ENCODE results near the gene NCOA7. TPM values are rescaled to one million over a fixed set of nuclear protein-coding genes. Genes with fewer than 3 reads are reported as not detected.

Gene NCOA7
- total and polyA plus RNA-seq, 5 donors from 2014 or later, result 12.6 to 41.9 (median 14.3) TPM

DNA sequence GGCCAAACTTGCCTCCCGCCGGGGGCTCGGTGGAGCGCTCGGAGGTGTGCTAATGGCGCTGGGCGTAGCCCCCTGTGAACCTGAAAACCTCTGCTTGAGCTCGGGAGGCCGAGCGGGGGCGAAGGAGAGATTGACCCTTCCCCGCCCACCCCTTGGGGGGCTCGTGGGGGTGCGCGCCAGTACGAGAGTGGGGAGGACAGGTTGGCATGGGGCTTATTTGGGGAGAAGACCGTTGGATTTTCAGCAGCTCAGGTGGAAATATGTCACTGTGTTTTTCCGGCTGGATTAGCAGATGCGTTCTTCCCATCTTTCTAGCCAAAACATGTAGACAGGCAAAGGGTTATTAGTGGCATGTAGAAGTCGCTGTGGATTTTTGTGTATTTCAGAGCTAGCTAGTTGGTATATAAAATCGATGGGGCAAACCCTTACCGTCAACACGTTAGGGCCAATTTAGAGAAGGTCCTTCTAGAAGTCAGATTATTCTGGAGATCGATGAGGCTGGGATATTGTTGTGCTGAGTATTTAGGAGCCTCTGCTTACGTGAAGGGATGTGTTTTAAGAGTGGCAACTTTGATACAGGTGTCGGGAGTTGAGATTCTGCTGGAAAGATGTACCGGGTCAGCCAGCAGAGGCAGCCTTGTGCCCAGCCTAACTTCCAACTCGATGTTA, 525 bp downstream of the NCOA7 start:
- ATAC-seq (ENCODE audit: low read depth in 2 of 2), result peak; percentile 41 to 42
- DNase-seq, result peak; percentile 20 to 79 (median 62)
- Mint-ChIP-seq H3K4me1 (peaks cover 29 to 58% (median 43%) of the 10 kb centered on the region in 4 donors), H3K27me3 (no peaks in the 10 kb centered on the region), H3K36me3 (peaks cover 8% of the 10 kb centered on the region), H3K9me3 (no peaks in the 10 kb centered on the region), H3K27ac (peak overlapping the region; percentile 82 to 91 (median 91)), H3K4me3 (peak overlapping the region; percentile 94 to 98 (median 96))
- Histone ChIP-seq H3K4me3 (ENCODE audit: low read depth, low read length) (peak overlapping the region; percentile 96), H3K27me3 (ENCODE audit: control insufficient read depth, insufficient read depth, low read length) (no peaks in the 10 kb centered on the region), H3K27ac (ENCODE audit: insufficient read depth, low read length, poor library complexity, severe bottlenecking) (peak overlapping the region; percentile 90), H3K9me3 (ENCODE audit: control insufficient read depth in 2 of 2, low read length in 2 of 2) (no peaks in the 10 kb centered on the region), H3K4me1 (ENCODE audit: control insufficient read depth, insufficient read depth, low read length, poor library complexity, severe bottlenecking) (peaks cover 53% of the 10 kb centered on the region), H3K36me3 (ENCODE audit: control insufficient read depth, insufficient read depth, low read length) (no peaks in the 10 kb centered on the region)

DNA sequence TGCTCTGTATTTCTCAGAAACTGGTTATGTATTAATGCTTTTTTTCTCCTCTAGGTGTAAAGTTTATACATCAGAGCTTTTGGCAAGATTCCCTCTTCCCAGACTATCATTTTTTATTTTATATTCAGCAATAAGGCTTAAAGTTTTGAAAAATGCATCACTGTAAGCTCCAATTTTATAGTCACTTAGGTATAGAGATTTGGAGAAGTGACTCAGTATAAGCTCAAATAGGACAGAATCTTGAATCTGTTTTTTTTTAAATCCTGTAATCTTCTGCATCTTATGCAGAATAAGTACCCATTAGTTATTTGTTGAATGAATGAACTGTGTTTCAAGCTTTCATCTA, 1.0 kb downstream of the NCOA7 start:
- no peaks in the 10 kb centered on the region for H3K27me3 Mint-ChIP-seq
- peak overlapping the region; percentile 94 to 98 (median 96) for H3K4me3 Mint-ChIP-seq
- DNase-seq, result no peak
- H3K9me3 ChIP-seq (ENCODE audit: control insufficient read depth in 2 of 2, low read length in 2 of 2), result no peaks in the 10 kb centered on the region
- peaks cover 29 to 58% (median 43%) of the 10 kb centered on the region in 4 donors for H3K4me1 Mint-ChIP-seq
- H3K27ac ChIP-seq (ENCODE audit: insufficient read depth, low read length, poor library complexity, severe bottlenecking), result peak overlapping the region; percentile 90
- H3K36me3 Mint-ChIP-seq, result peaks cover 8% of the 10 kb centered on the region
- H3K36me3 ChIP-seq (ENCODE audit: control insufficient read depth, insufficient read depth, low read length), result no peaks in the 10 kb centered on the region
- H3K4me1 ChIP-seq (ENCODE audit: control insufficient read depth, insufficient read depth, low read length, poor library complexity, severe bottlenecking), result peaks cover 53% of the 10 kb centered on the region
- H3K4me3 ChIP-seq (ENCODE audit: low read depth, low read length), result peak overlapping the region; percentile 96
- no peak for ATAC-seq (ENCODE audit: low read depth in 2 of 2)
- H3K27ac Mint-ChIP-seq, result peak overlapping the region; percentile 82 to 91 (median 91)
- H3K27me3 ChIP-seq (ENCODE audit: control insufficient read depth, insufficient read depth, low read length), result no peaks in the 10 kb centered on the region
- no peaks in the 10 kb centered on the region for H3K9me3 Mint-ChIP-seq

DNA sequence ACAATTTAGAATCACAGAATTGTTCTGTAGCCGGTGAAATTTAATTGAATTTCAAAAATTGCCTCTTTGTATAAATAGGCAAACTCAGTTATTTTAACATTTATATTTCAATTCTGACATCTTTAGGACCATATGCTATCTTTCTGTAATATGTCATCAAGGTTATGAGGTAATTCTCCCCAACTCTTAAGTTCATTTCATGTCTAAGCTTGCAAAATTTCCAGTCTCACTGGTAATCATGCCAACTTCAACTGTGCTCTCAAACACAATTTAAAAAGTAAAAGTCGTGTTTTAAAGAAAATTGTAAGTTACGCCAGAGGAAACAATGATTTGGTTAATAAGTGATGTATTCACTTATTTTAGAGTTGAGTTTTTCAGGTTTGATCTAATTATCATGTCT, 1.4 kb downstream of the NCOA7 start:
- Histone ChIP-seq H3K9me3 (ENCODE audit: control insufficient read depth in 2 of 2, low read length in 2 of 2) (no peaks in the 10 kb centered on the region), H3K4me3 (ENCODE audit: low read depth, low read length) (peak overlapping the region; percentile 96), H3K36me3 (ENCODE audit: control insufficient read depth, insufficient read depth, low read length) (no peaks in the 10 kb centered on the region), H3K27ac (ENCODE audit: insufficient read depth, low read length, poor library complexity, severe bottlenecking) (no peak overlapping the region), H3K27me3 (ENCODE audit: control insufficient read depth, insufficient read depth, low read length) (no peaks in the 10 kb centered on the region), H3K4me1 (ENCODE audit: control insufficient read depth, insufficient read depth, low read length, poor library complexity, severe bottlenecking) (peaks cover 53% of the 10 kb centered on the region)
- no peaks in the 10 kb centered on the region for H3K9me3 Mint-ChIP-seq
- H3K36me3 Mint-ChIP-seq, result peaks cover 6% of the 10 kb centered on the region
- peaks cover 29 to 58% (median 43%) of the 10 kb centered on the region in 4 donors for H3K4me1 Mint-ChIP-seq
- DNase-seq (no peak), ATAC-seq (ENCODE audit: low read depth in 2 of 2) (no peak)
- no peaks in the 10 kb centered on the region for H3K27me3 Mint-ChIP-seq
- peak overlapping the region; percentile 81 to 98 (median 96) for H3K4me3 Mint-ChIP-seq
- H3K27ac Mint-ChIP-seq, result peak overlapping the region in 1 of 3 donors; percentile 91

DNA sequence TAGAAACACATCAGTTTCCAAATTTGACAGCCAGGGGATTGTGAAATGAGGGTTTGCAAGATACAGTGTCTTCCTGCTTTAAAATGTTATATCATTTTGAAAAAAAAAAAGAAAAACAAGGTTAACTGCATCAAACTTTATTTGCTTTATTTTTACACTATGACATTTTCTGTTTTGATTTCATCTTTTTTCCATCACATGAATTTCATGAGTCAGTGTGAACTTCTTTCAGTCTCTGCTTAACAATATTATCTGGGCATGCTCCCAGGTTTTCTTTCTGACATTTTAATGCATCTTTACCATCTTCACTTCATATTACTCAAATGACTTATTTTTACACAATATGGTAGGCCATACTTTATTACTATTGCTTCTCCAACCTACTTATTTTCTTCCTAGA, 1.9 kb downstream of the NCOA7 start:
- Mint-ChIP-seq H3K4me1 (peaks cover 29 to 61% (median 44%) of the 10 kb centered on the region in 4 donors), H3K4me3 (peak overlapping the region in 2 of 4 donors; percentile 49 to 81)
- no peak overlapping the region for H3K4me3 ChIP-seq (ENCODE audit: low read depth, low read length)

DNA sequence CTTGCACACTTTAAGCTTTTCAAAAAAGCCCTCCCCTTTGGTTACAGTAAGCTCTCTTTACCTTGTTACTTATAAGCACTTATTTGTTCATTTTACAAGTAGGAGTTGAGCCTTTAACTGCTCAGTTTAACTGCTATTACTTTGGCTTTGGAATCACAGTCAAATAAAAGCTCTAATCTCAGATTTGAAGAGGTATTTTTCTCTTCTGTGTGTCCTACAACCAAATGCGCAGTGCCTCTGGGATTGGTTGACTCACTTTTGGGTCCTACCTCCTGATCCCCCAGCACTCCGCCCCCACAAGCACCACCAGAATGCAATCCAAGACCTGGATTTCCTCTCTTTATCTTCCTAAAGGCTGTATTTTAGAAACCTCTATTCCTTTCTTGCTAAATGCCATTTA, 2.5 kb downstream of the NCOA7 start:
- H3K4me3 ChIP-seq (ENCODE audit: low read depth, low read length), result no peak overlapping the region
- H3K4me3 Mint-ChIP-seq, result peak overlapping the region in 3 of 4 donors; percentile 44 to 81 (median 71)
- H3K27ac Mint-ChIP-seq, result peak overlapping the region in 1 of 3 donors; percentile 87
- ATAC-seq (ENCODE audit: low read depth in 2 of 2) (no peak), DNase-seq (no peak)
- peaks cover 3% of the 10 kb centered on the region for H3K36me3 Mint-ChIP-seq
- peaks cover 29 to 57% (median 41%) of the 10 kb centered on the region in 4 donors for H3K4me1 Mint-ChIP-seq
- no peaks in the 10 kb centered on the region for H3K9me3 ChIP-seq (ENCODE audit: control insufficient read depth in 2 of 2, low read length in 2 of 2)
- H3K4me1 ChIP-seq (ENCODE audit: control insufficient read depth, insufficient read depth, low read length, poor library complexity, severe bottlenecking), result peaks cover 53% of the 10 kb centered on the region
- no peaks in the 10 kb centered on the region for H3K27me3 ChIP-seq (ENCODE audit: control insufficient read depth, insufficient read depth, low read length)
- H3K27me3 Mint-ChIP-seq, result no peaks in the 10 kb centered on the region
- H3K27ac ChIP-seq (ENCODE audit: insufficient read depth, low read length, poor library complexity, severe bottlenecking), result no peak overlapping the region
- H3K9me3 Mint-ChIP-seq, result no peaks in the 10 kb centered on the region
- H3K36me3 ChIP-seq (ENCODE audit: control insufficient read depth, insufficient read depth, low read length), result no peaks in the 10 kb centered on the region

More for the DNA sequence above, 1.9 kb downstream of the NCOA7 start:
- no peaks in the 10 kb centered on the region for H3K36me3 ChIP-seq (ENCODE audit: control insufficient read depth, insufficient read depth, low read length)
- no peak for ATAC-seq (ENCODE audit: low read depth in 2 of 2)
- Mint-ChIP-seq H3K9me3 (no peaks in the 10 kb centered on the region), H3K36me3 (peaks cover 3% of the 10 kb centered on the region), H3K27me3 (no peaks in the 10 kb centered on the region), H3K27ac (no peak overlapping the region)
- peaks cover 53% of the 10 kb centered on the region for H3K4me1 ChIP-seq (ENCODE audit: control insufficient read depth, insufficient read depth, low read length, poor library complexity, severe bottlenecking)
- H3K9me3 ChIP-seq (ENCODE audit: control insufficient read depth in 2 of 2, low read length in 2 of 2), result no peaks in the 10 kb centered on the region
- no peak overlapping the region for H3K27ac ChIP-seq (ENCODE audit: insufficient read depth, low read length, poor library complexity, severe bottlenecking)
- H3K27me3 ChIP-seq (ENCODE audit: control insufficient read depth, insufficient read depth, low read length), result no peaks in the 10 kb centered on the region
- DNase-seq, result no peak

DNA sequence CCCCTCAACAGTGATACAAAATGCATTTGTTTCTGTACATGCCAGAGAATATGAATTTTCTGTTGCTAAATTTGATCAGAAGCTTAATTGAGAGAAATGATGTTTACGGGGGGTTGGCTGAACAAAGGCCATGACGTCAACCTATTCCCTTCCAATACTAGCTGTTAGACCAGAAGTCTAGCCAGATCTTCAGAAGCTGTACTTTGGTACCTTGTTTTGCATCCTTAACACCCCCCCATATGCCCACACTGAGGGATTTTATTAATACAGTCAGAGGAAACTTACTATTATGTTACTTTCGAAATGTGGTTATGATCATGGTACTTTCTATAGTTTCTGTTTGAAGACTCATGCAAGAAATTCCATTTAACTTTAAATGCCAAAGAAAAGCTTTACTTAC, 3.1 kb downstream of the NCOA7 start:
- no peak for ATAC-seq (ENCODE audit: low read depth in 2 of 2)
- no peak overlapping the region for H3K27ac Mint-ChIP-seq
- H3K4me3 ChIP-seq (ENCODE audit: low read depth, low read length), result peak overlapping the region; percentile 22
- H3K4me1 Mint-ChIP-seq, result peaks cover 30 to 56% (median 42%) of the 10 kb centered on the region in 4 donors
- H3K36me3 ChIP-seq (ENCODE audit: control insufficient read depth, insufficient read depth, low read length), result peaks cover 2% of the 10 kb centered on the region
- no peaks in the 10 kb centered on the region for H3K9me3 Mint-ChIP-seq
- peaks cover 52% of the 10 kb centered on the region for H3K4me1 ChIP-seq (ENCODE audit: control insufficient read depth, insufficient read depth, low read length, poor library complexity, severe bottlenecking)
- no peaks in the 10 kb centered on the region for H3K9me3 ChIP-seq (ENCODE audit: control insufficient read depth in 2 of 2, low read length in 2 of 2)
- peak overlapping the region in 3 of 4 donors; percentile 44 to 83 (median 81) for H3K4me3 Mint-ChIP-seq
- no peak overlapping the region for H3K27ac ChIP-seq (ENCODE audit: insufficient read depth, low read length, poor library complexity, severe bottlenecking)
- no peaks in the 10 kb centered on the region for H3K27me3 Mint-ChIP-seq
- H3K36me3 Mint-ChIP-seq, result peaks cover 4% of the 10 kb centered on the region
- no peaks in the 10 kb centered on the region for H3K27me3 ChIP-seq (ENCODE audit: control insufficient read depth, insufficient read depth, low read length)
- peak in 1 of 3 donors; percentile 50 for DNase-seq

DNA sequence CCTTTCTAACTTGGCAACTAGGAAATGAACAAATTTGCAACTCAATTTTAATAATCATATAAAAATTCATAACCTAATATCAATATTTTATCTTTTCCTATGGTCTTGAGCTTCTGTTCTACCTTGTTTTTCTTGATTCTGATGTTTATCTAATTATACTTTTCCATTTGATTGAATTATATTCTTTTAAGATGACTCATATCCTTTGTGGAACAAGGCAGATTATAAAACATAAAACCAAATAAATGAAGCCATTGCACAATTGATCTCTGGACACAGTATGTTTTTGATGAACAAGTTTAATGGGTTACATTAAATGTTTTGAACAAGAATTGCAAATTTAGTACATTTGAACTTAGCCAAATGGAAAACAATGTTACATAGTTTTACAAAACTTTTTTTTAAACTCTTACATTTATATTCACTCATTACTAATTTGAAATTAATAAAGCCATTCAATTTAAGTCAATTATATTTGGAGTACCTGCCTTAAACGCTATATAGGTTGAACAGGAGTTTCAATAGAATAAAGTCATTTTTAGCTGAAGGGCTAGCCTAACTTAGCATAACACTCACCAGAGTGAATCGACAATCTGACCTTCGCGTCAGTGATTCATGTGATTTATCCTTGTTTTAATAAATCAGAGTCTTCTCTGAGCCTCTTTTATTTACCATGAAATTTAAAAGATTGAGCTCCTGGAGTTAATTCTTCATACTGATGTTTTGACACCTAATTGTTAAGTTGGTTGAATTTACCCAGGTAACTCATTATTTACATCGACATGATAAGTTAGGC, 3.8 kb downstream of the NCOA7 start:
- Mint-ChIP-seq H3K27ac (no peak overlapping the region), H3K9me3 (no peaks in the 10 kb centered on the region), H3K4me1 (peaks cover 30 to 54% (median 39%) of the 10 kb centered on the region in 4 donors), H3K36me3 (peaks cover 8% of the 10 kb centered on the region), H3K4me3 (peak overlapping the region in 1 of 4 donors; percentile 81), H3K27me3 (no peaks in the 10 kb centered on the region)
- Histone ChIP-seq H3K36me3 (ENCODE audit: control insufficient read depth, insufficient read depth, low read length) (peaks cover 5% of the 10 kb centered on the region), H3K9me3 (ENCODE audit: control insufficient read depth in 2 of 2, low read length in 2 of 2) (no peaks in the 10 kb centered on the region), H3K4me3 (ENCODE audit: low read depth, low read length) (no peak overlapping the region), H3K4me1 (ENCODE audit: control insufficient read depth, insufficient read depth, low read length, poor library complexity, severe bottlenecking) (peaks cover 45% of the 10 kb centered on the region), H3K27ac (ENCODE audit: insufficient read depth, low read length, poor library complexity, severe bottlenecking) (no peak overlapping the region), H3K27me3 (ENCODE audit: control insufficient read depth, insufficient read depth, low read length) (no peaks in the 10 kb centered on the region)
- ATAC-seq (ENCODE audit: low read depth in 2 of 2) (no peak), DNase-seq (no peak)

Data from CD4-positive, CD25-positive, alpha-beta regulatory T cell (primary cell).